Right forelimb (tissue), 1 donor: ENCODE measurements around the gene GLT1D1.
"Not testable (repeated sequence)": the region's sequence is repeated elsewhere in the genome, so short reads cannot be mapped to it uniquely, and the experiment has no call there.

Source experiments
- DNase-seq: peaks from one replicate; pipeline ENCODE4 v3.0.0-alpha.2; 2018

Gene GLT1D1

DNA sequence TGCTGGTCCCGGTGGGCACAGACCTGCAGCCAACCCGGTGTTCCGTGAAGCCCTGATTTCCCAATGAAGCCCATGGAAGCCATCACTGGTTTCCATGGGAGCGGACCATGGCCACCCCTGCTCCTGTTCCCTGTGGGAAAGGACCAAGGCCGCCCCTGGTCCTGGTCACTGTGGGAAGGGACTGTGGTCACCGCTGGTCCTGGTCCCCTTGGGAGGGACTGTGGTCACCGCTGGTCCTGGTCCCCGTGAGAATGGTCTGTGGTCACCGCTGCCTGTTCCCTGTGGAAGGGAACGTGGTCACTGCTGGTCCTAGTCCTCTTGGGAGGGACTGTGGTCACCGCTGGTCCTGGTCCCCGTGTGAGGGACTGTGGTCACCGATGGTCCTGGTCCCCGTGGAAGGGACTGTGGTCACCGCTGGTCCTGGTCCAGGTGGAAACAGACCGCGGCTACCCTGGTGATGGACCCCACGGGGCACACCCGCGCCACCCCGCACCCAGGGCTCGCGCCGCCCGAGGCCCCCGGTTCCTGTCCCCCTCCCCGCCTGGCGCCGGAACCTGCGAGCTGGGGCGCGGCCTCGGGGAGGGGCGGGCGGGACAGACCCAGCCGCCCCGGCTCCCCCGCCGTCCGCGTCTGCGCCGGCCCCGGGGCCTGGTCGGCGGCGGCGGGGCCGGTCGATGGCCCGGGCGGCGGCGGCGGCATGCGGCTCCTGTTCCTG lies at the start of gene GLT1D1:
TSS of gene GLT1D1 (plus strand) at position 594 of the 715 bp plus-strand sequence. CDS start at position 698, 104 bp downstream.
- no peak for DNase-seq

DNA sequence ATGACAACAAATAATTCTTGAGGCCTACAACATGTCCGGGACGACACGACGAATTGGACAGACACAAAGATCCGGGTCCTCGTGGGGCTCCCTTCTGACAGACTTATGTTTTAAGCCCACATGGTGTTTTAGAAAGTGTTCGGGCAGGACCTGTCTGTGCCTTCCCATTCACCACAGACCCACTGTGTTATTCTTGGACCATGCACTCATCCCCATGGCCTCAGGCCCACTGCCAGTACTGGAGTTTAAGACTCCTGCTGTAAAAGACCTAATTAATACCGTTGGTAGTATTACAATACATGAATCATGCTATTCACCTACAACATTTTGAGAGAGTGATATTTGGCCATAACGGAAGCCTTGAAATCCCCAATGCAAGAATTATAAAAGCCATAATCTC lies 49.5 kb upstream of the GLT1D1 start:
- DNase-seq, result no peak

DNA sequence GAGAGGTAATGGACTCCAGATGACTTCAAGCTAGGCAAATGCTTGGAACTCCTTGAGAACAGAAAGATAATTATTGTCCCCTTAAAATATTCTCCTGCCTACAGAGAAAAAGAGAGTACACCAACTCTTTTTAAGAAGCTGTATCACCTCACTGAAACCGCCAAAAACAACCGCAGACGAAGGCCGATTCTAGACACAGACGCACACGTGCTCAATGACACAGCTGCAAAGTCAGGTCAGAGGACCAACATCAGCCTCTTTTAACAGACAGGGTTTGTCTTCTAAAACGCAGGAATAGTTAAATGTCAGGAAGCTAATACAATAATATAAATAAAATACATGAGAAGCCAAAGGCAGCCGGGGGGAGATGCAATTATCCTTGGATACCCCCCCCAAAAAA lies 48.5 kb upstream of the GLT1D1 start:
- no peak for DNase-seq

DNA sequence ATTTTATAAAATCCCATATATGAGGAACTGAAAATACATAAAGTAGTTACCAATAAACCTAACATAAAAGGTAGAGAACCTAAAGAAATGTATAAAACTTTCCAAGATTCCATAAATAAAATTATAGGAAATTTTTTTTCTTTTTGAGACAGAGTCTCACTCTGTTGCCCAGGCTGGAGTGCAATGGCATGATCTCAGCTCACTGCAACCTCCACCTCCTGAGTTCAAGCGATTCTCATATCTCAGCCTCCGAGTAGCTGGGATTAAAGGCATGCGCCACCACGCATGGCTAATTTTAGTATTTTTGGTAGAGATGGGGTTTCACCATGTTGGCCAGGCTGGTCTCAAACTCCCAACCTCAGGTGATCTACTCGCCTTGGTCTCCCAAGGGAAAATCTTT lies 47.9 kb upstream of the GLT1D1 start:
- DNase-seq, result not testable (repeated sequence)

DNA sequence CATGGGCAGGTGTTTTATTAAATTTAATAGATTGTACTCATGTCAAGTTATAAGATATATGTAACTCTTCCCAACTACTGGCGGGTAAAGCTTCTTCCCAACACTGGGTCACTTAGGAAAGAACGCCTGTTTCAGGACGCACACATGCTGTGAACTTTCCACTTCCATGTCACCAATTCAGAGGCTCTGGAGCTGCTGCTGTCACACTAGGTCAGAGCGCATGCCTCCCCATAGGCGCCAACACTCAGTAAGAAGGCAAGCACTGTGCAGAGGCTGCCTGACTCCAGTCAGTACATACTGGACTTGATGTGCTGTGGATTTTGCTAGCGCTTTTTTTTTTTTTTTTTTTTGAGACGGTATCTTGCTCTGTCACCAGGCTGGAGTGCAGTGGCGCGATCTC lies 46.7 kb upstream of the GLT1D1 start:
- no peak for DNase-seq

DNA sequence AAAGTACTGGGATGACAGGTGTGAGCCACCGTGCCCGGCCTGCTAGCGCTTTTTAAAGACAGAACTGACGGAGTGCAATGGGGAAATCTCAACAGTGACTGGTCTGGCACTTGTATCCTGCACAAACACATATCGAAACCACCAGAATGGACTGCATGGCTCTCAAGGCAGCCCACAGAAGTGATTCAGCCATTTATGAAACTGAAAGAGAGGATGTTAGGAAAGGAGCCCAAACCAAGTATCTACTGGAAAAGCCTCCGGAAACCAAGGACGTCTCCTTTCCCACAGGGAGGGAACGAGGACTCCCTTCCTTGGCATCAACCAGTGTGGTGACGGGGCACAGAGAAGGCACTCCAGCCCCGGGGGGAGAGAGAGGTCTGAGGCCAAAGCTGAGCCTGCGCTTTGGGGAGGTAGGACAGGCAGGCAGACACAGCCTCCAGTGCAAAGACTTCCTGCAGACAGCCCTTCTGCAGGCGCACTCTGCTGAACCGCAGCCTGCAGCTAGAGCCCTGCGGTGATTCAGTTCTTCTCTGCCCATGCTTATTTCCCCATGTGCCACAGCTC lies 46.0 kb upstream of the GLT1D1 start:
- no peak for DNase-seq

DNA sequence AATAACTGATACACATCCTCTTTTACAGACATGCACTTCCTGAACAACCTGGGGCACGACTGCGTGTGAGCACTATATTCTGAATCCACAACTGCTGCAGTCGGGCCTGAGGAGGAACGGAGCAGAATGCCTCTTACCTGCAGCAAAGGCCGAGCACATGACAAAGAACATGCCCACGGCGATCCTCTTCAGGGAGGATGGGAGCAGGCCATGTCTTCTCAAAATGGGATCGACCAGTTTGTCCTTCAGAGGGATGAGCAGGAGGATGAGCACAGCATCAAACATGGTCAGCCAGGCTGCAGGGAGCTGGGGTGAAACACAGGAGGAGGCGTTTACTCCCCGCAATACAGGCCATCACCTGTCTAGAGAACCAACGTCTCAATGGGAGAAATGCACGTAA lies 44.6 kb upstream of the GLT1D1 start:
- DNase-seq, result no peak

DNA sequence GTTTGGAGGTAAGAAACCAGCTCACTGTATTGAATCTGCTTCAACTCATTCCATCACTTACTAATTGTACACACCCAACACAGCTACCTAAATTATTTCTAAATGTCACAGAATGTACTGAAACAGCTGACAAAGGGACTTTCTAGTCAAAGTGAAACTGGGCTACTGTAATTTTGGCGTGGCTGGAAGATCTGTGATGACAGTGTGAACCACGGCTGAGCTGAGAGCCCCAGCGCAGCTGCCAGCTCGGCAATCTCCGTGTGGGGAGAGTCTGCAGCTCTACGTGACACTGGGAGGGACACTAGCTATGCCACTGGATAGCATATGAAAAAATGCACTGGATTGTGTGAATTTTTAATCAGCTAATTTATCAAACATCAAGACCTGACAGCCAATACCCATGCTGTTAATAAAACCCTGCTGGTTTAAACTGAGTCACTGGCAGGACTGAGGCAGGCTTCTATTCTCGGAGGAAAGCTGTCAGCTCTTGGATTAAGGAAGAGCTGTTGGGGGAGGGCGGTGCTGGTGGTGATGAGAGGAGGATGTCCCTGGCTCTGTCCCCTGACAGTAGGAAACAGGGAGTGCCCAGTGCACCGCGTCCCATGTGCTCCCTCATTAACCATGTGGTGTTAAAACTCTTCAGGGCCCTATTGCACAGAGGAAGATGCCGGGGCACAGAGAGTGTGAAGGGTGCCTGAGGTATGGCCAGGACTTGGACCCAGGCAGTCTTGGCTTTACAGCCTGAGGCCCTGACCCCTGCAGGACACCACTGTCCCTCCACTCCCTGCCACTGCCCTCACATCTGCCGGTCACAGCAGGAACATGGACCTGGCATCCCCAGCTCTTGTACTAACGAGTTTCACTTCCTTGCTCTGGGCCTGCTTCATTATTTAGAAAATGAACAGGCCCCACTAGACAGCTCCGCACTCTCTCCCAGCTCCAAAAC lies 42.8 kb upstream of the GLT1D1 start:
- DNase-seq, result no peak

DNA sequence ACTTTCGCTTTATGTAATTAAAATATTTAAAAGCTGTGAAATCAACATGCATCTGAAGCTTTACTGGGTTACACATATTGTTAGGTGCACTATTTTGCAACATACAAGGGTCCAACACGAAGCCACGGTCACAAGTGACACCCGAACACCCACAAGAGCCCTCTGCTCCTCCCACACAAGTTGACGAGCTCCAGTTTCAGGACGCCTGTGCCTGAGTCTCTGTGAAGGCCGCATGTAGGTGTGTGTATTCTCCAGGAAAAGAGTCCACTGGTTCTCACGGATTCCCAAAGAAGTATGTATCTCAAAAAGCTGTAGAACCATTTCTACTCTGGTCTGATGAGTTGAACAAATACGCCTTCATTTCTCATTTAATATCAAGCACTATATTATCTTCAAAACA lies 41.5 kb upstream of the GLT1D1 start:
- DNase-seq, result no peak

DNA sequence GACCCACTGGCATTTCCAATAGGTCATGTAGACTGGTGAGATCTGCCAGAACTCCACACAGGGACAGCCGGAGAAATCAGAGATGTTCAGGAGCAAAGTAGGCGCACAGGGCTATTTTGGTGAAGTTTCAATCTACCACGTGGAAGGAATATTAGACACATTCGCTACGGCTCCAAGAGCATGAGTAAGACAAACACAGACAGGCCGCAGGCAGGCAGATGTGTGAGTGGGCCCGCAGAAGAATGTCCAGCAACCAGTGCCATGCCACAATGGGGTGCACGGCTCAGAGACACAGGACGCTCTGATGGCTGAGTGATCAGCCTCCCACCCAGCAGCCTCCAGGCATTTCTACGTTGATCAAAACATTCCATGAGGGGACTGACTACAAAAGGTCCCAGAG lies 39.9 kb upstream of the GLT1D1 start:
- DNase-seq, result no peak

DNA sequence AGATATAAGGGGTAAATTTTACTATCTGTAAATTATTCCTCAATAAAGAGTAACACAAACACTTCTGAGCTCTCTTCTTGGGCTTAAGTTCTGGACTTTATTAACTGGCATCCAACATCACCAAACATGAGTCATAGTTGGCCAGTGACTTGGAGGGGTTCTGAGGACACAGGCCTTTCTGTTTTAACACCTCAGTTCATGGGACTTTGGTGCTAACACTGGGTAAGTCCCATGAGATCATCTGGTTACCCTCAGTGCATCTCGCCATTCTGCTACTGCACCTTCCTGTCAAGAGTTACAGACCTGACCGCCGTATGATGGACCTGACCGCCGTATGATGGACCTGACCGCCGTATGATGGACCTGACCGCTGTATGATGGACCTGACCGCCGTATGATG lies 39.4 kb upstream of the GLT1D1 start:
- DNase-seq, result no peak

DNA sequence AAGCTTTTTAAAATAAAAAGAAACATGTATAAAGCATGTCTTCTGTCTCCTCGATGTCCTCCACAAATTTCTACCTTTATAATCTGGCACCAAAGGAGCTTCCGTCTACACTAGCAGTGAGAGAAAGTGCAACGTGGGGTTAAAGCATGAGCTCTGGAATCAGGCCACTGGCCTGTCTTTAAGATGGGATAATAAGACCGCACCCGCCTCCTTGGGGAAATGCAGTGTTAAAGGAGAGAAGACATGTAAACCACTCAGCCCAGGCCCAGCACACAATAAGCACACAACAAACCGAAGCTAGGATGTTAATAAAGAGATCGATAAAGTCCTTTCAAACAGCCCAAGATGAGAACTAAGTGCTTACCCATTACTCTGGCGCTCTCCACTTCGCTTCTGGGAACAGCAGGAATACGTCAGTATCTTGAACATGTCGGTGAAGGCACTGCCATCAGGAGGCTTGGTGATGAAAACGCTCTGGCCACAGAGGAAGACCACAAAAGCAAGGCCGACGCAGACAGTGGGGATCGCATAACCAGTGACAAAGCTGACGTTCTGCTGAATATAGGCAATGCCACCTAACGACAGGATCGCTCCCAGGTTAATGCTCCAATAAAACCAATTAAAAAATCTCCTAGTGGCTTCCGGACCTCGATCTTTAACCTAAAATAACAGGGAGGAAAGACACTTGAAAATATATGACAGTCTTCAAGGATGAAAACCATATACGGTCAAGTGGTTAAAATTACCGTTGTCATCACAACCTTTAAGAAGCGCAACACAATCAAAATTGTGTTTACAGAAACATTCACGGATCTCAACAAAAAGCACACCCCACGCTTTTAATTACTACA lies 38.6 kb upstream of the GLT1D1 start:
- DNase-seq, result no peak

DNA sequence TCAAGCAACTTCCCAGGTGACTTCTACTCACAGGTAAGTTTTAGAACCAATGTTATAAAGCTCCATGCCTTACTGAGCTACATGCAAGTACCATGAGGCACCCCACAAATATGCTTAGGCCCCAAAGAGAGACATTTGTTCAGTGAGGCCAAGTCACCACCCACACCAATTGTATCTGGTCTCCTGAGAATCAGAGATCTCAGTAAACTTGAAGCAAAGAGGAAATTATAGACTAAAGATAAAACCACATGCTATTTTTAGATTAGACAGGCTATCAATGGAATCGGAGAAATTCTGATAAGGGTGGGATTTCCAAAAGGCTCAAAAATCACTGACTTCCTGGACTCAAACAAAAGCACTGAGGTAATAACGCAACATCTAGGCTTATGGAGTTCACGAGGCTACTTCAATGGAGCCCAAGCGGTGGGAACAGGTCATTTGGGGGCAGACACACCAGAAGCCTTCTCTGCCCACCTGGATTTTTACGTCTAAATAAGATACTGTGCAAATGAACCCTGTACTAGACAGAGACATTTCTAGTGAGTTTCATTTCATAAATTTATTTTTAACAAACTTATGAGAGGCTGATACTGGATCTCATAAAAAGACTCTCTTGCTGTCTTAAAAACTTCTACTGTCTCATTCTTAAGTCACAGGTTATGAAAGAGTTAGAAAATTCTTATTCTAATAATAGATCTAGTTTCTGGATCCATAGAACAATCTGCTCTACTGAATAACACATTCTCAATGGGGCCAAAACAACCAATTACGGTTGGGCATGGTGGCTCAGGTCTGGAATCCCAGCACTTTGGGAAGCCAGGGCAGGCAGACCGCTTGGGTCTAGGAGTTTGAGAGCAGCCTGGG lies 37.3 kb upstream of the GLT1D1 start:
- no peak for DNase-seq

DNA sequence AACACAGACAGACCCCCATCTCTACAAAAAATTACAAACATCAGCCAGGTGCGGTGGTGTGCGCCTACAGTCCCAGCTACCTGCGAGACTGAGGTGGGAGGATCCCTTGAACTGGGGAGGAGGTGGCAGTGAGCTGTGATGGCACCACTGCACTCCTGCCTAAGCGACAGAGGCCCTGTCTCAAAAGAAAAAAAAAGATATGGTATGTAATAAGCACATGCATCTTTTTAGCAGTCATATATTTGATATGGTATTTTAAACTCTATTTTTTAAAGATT lies 36.7 kb upstream of the GLT1D1 start:
- no peak for DNase-seq

DNA sequence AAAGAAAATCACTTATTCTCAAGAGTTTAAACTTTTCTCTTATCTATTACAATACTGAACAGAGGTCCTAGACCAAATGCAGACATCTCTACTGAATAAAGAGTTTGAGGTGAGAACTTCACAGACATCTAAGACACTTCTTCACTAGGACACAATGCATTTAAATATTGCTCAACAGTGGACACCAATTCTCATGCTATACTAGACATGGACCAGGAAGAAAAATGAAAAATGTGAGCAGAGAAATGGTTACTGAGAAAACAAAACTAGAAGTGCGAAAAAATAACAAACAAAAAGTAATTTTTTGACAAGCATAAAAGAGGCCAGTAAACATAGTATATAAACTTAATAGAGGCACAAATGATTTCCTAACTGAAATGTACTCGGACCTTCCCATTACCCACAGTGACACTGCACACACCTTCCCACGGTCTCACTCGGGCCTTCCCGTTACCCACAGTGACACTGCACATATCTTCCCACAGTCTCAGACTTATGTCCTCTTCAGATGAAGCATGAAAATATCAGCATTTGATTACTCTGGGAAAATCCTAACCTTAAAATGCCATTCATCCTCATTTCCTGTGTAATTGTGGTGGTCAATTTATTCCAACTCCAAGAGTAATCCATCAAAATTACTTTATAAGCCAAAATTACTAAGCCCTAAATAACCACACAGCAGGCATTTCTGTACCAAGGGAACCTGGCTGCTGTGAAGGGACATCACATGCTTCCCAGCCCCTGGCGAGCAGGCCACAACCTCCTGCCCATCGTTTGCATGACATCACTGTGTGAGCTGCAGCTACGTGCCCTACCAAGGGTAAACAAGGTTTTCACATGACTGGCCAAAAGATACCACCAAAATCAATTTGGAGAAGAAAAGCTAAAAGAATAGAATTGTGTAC lies 35.9 kb upstream of the GLT1D1 start:
- DNase-seq, result no peak

DNA sequence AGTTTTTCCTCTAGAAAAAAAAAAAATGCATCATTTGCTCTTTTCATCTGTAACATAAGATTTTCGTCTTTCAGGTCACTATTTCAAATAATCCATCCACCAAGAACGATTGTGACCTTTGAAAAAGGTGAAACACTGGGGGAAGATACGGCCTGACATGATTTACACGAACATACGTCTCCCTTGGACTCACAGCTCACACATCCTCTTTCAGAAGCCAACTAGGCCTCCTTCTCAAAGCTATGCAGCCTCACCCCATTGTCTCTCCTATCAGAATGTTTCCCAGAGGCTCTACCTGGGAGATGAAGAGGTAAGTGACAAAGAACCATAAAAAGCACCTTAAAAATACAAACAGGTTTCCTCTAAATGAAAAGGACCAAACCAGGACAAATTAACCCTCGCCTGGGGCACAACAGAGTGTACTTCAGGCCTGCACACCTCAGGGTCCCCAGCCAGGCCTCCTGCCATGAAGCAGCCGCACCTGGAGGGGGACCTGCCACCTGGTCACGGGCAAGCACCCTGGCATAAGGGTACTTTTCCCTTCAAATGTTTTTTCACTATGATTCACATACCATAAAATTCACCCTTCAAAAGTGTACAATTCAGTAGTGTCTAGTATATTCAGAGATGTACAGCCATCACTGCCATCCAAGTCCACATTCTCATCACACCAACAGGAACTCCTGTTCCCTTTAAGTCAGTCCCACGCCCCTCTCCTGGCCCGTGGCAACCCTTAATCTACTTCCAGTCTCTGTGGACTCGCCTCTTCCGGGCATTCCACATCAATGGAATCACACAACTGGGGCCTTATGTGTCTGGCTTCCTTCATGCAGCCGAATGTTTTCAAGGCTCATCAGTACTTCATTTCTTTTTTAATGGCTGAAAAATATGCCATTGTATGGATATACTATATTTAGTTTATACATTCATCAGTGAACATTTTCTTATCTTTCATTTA lies 34.9 kb upstream of the GLT1D1 start:
- DNase-seq, result no peak

DNA sequence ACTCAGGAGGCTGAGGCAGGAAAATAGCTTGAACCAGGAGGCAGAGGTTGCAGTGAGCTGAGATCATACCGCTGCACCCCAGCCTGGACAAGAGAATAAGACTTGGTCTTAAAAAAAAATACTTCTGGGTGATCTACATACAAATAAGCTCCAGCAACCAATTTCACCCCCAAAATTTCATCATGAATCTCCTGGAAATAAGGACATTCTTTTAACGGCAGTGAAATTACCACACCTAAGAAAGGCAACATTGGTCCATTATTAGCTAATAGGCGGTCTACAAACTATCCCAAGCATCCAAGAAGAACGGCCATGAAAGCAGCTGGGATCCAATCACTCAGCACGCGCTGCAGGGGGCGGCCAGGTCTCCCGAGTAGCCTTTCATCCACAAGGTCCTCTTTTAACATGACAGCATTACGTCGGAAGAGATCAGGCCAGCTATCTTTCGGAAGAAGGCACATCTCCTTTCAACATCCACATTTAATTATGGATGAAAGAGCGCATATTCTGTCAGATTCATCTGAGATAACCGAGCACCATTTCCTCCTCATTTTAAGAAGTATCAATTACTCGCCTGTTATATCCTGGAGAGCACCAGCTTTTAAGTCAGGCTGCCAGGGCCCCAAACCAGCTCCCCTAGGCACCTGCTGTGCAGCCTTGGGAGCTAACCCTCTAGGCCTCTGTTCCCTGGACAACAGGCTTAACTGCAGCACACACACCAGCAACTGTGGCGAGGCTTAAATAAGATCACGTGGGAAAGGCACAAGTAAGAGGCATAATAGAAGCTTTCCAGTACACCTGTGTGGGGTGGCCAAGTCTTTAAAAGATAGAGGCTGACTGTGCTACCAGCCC lies 33.8 kb upstream of the GLT1D1 start:
- no peak for DNase-seq

DNA sequence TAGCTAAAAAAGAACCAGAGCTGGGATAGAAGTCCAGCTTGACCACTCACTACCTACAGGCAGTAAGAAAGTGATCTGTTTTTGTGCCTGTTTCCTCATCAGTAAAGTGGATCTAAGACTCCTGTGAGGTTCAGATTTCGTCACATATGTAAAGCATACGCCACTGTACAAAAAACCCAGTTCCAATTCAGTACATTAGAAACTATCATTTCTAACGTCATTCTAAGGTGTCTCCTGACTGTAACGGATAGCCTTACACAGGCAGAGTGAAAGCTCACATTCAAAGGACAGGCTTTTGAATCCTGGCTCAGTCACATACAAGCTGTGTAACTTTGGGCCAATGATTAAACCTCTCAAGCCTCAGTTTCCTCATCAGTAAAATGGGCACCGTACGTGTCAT lies 33.0 kb upstream of the GLT1D1 start:
- no peak for DNase-seq
